Adrenal gland (tissue), 5 donors: ENCODE data around the gene EIF4EBP3.

Experiments used
- CTCF ChIP-seq, 6 experiments: fragments of 450-650 bp in 4 of 6; fragments of 200-600 bp in 2 of 6; sonication (generic) in 1 of 6; IDR thresholded peaks; 1 replicate in 5 of 6; 2 replicates in 1 of 6; pipeline versions ENCODE4 v1.5.1 to v1.8.0; 2016 to 2021; ENCODE audit warnings: antibody characterized with exemption in 6 of 6, mild to moderate bottlenecking in 2 of 6, moderate library complexity in 1 of 6
- POLR2A ChIP-seq, 2 donors: fragments of 450-650 bp; IDR thresholded peaks; one replicate each; pipeline ENCODE4 v1.6.1; 2017; ENCODE audit warnings: antibody characterized with exemption in 2 of 2, mild to moderate bottlenecking in 2 of 2, moderate library complexity in 1 of 2
- donor health status: DM: no; HTN: no; CAD: no.

- TF ChIP-seq CTCF (IDR thresholded peaks at IDR 0.05) (no peak), POLR2A (IDR thresholded peaks at IDR 0.05) (no peak)
Observed at GRCh38 chr5:140549237-140550144, 2.0 kb downstream of the EIF4EBP3 start.
